Esophagus squamous epithelium (tissue), 4 donors: ENCODE results near the gene TM9SF2.

ENCODE experiments used
- CTCF ChIP-seq, 6 experiments: fragments of 450-650 bp in 4 of 6; fragments of 200-600 bp in 2 of 6; sonication (generic) in 2 of 6; IDR thresholded peaks; one replicate each; pipeline ENCODE4 v1.5.1; 2016 to 2019; ENCODE audit warnings: antibody characterized with exemption in 6 of 6, mild to moderate bottlenecking in 4 of 6, moderate library complexity in 4 of 6
- POLR2A ChIP-seq, 4 donors: fragments of 450-650 bp; IDR thresholded peaks; one replicate each; pipeline ENCODE4 v1.6.1; 2017; ENCODE audit warnings: antibody characterized with exemption in 4 of 4, mild to moderate bottlenecking in 4 of 4, moderate library complexity in 3 of 4

- no peak for TF ChIP-seq CTCF (IDR thresholded peaks at IDR 0.05)
- TF ChIP-seq POLR2A (IDR thresholded peaks at IDR 0.05) = no peak
Measured at GRCh38 chr13:99454518-99455183, 46.6 kb upstream of the TM9SF2 start.
